ENCODE data around the gene FAM83C.

FAM83C gene

DNA sequence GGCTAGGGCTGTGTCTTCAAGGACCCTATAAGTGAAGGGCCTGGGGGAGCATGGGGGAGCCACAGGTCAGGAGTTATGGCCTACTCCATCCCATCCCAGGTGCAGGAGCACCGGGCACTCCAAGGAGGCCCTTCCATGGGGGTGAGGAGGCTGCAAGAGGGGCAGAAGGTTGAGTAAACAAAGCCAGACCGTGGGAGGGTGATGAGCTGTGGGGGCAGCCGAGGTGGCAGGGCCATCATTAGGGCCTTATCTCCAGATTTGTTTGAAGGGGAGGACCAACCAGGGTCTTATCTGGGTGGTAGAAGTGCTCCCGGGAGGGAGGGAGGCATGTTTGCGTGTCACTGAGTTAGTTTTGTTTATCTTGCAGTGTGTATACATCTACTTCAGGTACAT lies 2.1 kb upstream of the FAM83C start:
- DNase-seq (ENCODE audit: extremely low spot score), result no peak
- ChIA-PET CTCF (interaction anchor here (1.0 kb wide), 1 partner anchor 153 kb away, joined by 3 read pairs; no protein-coding TSS in a partner anchor), POLR2A (interaction anchor here (2.3 kb wide), 1 partner anchor 10 kb away, joined by 14 read pairs; the partner anchor contains the start of gene EIF6)
- no peak for TF ChIP-seq FOXK2 (IDR thresholded peaks at IDR 0.05)
- TF ChIP-seq SP1 (IDR thresholded peaks at IDR 0.05), result no peak
- TF ChIP-seq NFRKB (IDR thresholded peaks at IDR 0.05), result no peak
- TF ChIP-seq BHLHE40 (IDR thresholded peaks at IDR 0.05; ENCODE audit: borderline replicate concordance), result no peak
- TF ChIP-seq, protein P1, sequence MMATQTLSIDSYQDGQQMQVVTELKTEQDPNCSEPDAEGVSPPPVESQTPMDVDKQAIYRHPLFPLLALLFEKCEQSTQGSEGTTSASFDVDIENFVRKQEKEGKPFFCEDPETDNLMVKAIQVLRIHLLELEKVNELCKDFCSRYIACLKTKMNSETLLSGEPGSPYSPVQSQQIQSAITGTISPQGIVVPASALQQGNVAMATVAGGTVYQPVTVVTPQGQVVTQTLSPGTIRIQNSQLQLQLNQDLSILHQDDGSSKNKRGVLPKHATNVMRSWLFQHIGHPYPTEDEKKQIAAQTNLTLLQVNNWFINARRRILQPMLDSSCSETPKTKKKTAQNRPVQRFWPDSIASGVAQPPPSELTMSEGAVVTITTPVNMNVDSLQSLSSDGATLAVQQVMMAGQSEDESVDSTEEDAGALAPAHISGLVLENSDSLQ (IDR thresholded peaks at IDR 0.05), result no peak
- no peak for TF ChIP-seq ELF4 (IDR thresholded peaks at IDR 0.05)
- TF ChIP-seq L3MBTL2 (conservative IDR thresholded peaks at IDR 0.05), result no peak
- no peak for TF ChIP-seq SUZ12 (IDR thresholded peaks at IDR 0.05)
- no peak for TF ChIP-seq LEF1 (IDR thresholded peaks at IDR 0.05; ENCODE audit: borderline replicate concordance)
- TF ChIP-seq TARDBP (IDR thresholded peaks at IDR 0.05), result no peak
- TF ChIP-seq HDGF (IDR thresholded peaks at IDR 0.05; ENCODE audit: borderline replicate concordance), result no peak
- no peak for TF ChIP-seq ZNF384 (IDR thresholded peaks at IDR 0.05)
- no peak for TF ChIP-seq ARNT (IDR thresholded peaks at IDR 0.05)

DNA sequence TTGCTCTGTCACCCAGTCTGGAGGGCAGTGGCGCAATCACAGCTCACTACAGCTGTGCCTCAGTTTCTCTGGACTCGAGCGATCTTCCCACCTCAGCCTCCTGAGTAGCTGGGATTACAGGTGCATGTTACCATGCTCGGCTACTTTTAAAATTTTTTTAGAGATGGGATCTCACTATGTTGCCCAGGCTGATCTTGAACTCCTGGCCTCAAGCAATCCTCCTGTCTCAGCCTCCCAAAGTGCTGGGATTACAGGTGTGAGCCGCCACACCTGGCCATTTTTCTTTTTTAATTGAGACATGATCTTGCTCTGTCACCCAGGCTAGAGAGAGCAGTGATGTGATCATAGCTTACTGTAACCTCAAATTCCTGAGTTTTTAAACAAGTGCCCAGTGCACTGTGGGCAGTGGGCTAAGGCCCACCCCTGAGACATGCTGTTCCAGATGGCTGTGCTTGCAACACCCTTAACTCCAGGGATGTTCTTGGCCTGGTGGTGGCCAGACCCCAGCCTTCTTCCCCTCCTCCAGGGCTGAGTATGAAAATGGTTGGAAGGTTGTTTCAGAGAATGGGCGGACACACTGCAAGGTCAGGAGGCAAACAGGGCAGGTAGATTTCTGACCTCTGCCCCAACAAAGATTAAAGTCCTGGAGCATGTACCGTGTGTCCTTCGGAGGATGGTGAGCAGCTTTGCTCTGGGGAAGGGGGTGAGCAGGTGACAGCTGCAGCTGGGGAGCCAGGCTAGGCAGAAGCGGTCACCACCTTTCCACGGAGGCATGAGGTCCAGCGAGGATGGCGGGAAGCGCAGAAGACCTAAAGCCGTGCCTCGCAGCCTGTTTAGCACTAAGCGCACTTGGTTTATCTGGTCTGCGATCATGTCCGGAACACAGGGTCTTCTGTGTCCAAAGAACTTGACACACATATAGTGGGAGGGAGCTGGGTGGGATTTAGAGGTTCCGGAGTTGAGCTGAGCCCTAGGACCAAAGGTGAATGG lies 1.4 kb upstream of the FAM83C start:
- ChIA-PET CTCF (interaction anchor here (1.0 kb wide), 1 partner anchor 154 kb away, joined by 3 read pairs; no protein-coding TSS in a partner anchor), POLR2A (interaction anchor here (2.3 kb wide), 1 partner anchor 9 kb away, joined by 14 read pairs; the partner anchor contains the start of gene EIF6)

DNA sequence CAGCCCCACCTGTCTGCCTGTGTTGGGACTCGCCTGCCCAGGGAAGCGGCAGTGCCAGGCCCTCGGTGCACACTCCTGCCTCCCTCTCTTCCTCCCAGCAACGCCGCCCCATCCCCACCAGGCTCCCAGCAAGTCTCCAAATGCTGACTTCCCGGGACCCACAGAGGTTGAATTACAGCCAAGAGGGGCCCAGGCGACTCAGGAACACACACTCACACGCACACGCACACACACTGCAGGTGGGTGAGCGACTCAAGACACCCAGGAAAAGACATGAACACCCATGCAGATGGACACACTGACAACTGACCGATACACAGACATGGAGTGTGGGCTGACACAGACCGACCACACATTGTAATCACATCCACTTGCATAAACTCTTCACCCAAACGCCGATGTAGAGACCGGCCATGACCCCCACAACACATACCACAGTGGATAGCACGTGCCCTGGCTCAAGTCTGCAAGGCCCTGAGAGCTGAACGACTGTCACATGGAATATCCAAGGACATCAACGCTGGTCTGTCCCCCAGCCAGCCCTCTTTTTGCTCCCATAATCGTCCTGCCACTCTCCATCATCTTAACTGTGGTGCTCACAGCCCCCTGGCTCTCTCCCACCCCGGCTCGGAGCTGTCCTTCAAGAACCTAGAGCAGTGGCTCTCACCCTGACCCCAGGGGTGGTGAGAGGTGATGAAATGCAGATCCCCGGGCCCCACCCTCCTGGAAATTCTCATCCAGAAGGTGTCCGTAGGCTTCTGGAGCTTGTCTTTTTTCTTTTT lies 470 bp upstream of the FAM83C start:
- CTCF ChIA-PET, result no interaction called here
- DNase-seq (ENCODE audit: extremely low spot score), result no peak
- POLR2A ChIA-PET, result interaction anchor here (2.3 kb wide), 1 partner anchor 9 kb away, joined by 14 read pairs; the partner anchor contains the start of gene EIF6
- TF ChIP-seq FOXA1 (IDR thresholded peaks at IDR 0.05) (no peak), ZNF384 (IDR thresholded peaks at IDR 0.05) (no peak), ARNT (IDR thresholded peaks at IDR 0.05) (no peak), FOXM1 (IDR thresholded peaks at IDR 0.05; ENCODE audit: borderline replicate concordance) (no peak), SP1 (IDR thresholded peaks at IDR 0.05) (no peak), FOXK2 (IDR thresholded peaks at IDR 0.05) (no peak), SUZ12 (IDR thresholded peaks at IDR 0.05) (no peak), CTBP1 (IDR thresholded peaks at IDR 0.05; ENCODE audit: borderline replicate concordance) (no peak), L3MBTL2 (conservative IDR thresholded peaks at IDR 0.05) (no peak), BHLHE40 (IDR thresholded peaks at IDR 0.05; ENCODE audit: borderline replicate concordance) (no peak), LEF1 (IDR thresholded peaks at IDR 0.05; ENCODE audit: borderline replicate concordance) (no peak), TARDBP (IDR thresholded peaks at IDR 0.05) (no peak), HDGF (IDR thresholded peaks at IDR 0.05; ENCODE audit: borderline replicate concordance) (no peak), ELF4 (IDR thresholded peaks at IDR 0.05) (no peak), NFRKB (IDR thresholded peaks at IDR 0.05) (no peak)
- TF ChIP-seq, protein P1 (IDR thresholded peaks at IDR 0.05), result no peak

More for the DNA sequence above, 1.4 kb upstream of the FAM83C start:
- no peak for DNase-seq (ENCODE audit: extremely low spot score)
- TF ChIP-seq ARNT (IDR thresholded peaks at IDR 0.05), result no peak
- no peak for TF ChIP-seq HDGF (IDR thresholded peaks at IDR 0.05; ENCODE audit: borderline replicate concordance)
- no peak for TF ChIP-seq ZNF384 (IDR thresholded peaks at IDR 0.05)
- TF ChIP-seq NFRKB (IDR thresholded peaks at IDR 0.05), result no peak
- no peak for TF ChIP-seq FOXA1 (IDR thresholded peaks at IDR 0.05)
- TF ChIP-seq, protein P1 (IDR thresholded peaks at IDR 0.05), result no peak
- no peak for TF ChIP-seq ELF4 (IDR thresholded peaks at IDR 0.05)
- TF ChIP-seq LEF1 (IDR thresholded peaks at IDR 0.05; ENCODE audit: borderline replicate concordance), result no peak
- no peak for TF ChIP-seq SUZ12 (IDR thresholded peaks at IDR 0.05)
- TF ChIP-seq BHLHE40 (IDR thresholded peaks at IDR 0.05; ENCODE audit: borderline replicate concordance), result no peak
- TF ChIP-seq TARDBP (IDR thresholded peaks at IDR 0.05), result no peak
- no peak for TF ChIP-seq FOXK2 (IDR thresholded peaks at IDR 0.05)
- no peak for TF ChIP-seq CTBP1 (IDR thresholded peaks at IDR 0.05; ENCODE audit: borderline replicate concordance)

DNA sequence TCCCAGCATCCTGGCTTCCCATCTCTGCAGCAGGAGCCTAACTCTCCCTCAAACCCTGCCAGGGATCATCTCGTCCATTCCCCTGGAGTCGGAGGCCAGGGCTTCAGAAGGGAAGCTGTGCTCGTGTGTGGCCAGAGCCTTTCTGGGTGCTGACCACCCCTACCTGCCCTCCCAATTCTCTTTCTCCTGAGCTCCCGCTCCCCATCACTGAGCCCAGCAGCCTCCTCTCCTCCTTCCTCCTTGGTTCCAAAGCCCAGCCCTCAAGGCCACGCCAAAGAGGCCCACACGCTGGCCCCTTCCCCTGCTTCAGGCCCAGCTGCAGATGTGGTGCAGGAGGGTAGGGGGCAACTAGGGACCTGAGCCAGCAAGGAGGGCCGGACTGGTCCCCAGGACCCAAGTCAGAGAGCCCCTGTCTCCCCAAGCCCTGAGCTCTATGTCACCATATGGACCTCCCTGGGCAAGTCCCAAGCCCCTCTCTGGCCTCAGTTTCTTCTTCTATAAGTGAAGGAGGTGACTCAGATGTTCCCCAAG lies 1.3 kb downstream of the FAM83C start:
- CTCF ChIA-PET, result no interaction called here
- POLR2A ChIA-PET, result no interaction called here
- TF ChIP-seq BHLHE40 (IDR thresholded peaks at IDR 0.05; ENCODE audit: borderline replicate concordance) (no peak), FOXM1 (IDR thresholded peaks at IDR 0.05; ENCODE audit: borderline replicate concordance) (no peak), SUZ12 (IDR thresholded peaks at IDR 0.05) (no peak)
- DNase-seq (ENCODE audit: extremely low spot score), result no peak

DNA sequence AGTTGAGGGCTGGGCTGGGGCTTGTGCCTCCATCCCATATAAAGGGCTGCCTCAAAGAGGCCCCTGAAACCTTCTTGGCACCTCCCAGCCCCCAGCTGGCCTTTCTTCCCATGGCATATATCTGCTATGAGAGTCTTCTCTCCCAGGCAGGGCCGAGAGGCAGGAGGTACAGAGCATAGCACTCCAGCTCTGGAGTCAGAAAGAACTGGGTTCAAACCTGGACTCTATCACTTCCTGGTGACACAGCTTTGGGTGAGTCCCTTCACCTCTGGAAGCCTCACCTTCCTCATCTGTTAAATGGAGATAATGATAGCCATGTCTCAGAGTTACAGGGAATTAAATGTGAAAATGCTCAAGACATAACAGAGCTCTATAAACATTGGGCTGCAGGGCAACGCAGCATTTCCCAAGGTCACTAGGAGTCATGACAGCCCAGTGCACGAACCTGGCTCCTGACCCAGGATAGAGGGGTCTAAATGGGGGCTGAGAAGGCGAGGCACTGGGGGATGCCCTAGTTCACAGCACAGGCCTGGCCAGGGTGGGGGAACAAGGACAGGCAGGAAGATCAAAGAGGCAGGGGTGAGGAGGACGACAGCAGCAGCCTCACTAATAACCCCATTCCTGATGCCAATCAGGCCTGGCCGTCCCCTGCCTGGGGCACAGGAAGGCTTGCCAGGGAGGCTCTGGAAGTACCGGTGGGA lies 1.9 kb downstream of the FAM83C start:
- CTCF ChIA-PET, result no interaction called here
- POLR2A ChIA-PET, result interaction anchor here (1.3 kb wide), 1 partner anchor 164 kb away, joined by 3 read pairs; no protein-coding TSS in a partner anchor
- TF ChIP-seq FOXK2 (IDR thresholded peaks at IDR 0.05) (no peak), NFRKB (IDR thresholded peaks at IDR 0.05) (no peak), SP1 (IDR thresholded peaks at IDR 0.05) (no peak), CTBP1 (IDR thresholded peaks at IDR 0.05; ENCODE audit: borderline replicate concordance) (no peak), ELF4 (IDR thresholded peaks at IDR 0.05) (no peak), BHLHE40 (IDR thresholded peaks at IDR 0.05; ENCODE audit: borderline replicate concordance) (no peak), ARNT (IDR thresholded peaks at IDR 0.05) (no peak), FOXM1 (IDR thresholded peaks at IDR 0.05; ENCODE audit: borderline replicate concordance) (no peak), SUZ12 (IDR thresholded peaks at IDR 0.05) (no peak), ZNF384 (IDR thresholded peaks at IDR 0.05) (no peak), L3MBTL2 (conservative IDR thresholded peaks at IDR 0.05) (no peak), LEF1 (IDR thresholded peaks at IDR 0.05; ENCODE audit: borderline replicate concordance) (no peak), TARDBP (IDR thresholded peaks at IDR 0.05) (no peak), HDGF (IDR thresholded peaks at IDR 0.05; ENCODE audit: borderline replicate concordance) (no peak)
- TF ChIP-seq, protein P1 (IDR thresholded peaks at IDR 0.05), result no peak

More for the DNA sequence above, 1.9 kb downstream of the FAM83C start:
- no peak for DNase-seq (ENCODE audit: extremely low spot score)

Data from HEK293T (cell line).